Panc1 (cell line): ENCODE measurements around the gene C4BPB. TPM values are rescaled to one million over a fixed set of nuclear protein-coding genes. Genes with fewer than 3 reads are reported as not detected.

Experiments
- ATAC-seq: fragments of 200-7000 bp; cut with Tn5 transposase; 2 replicates; pipeline ENCODE4 v1.9.1; 2020; ENCODE audit warnings: mild to moderate bottlenecking, moderate library complexity
- BruUV-seq: library from RNA; stranded (reverse); fragments of 400-500 nt; replicated peaks from 2 replicates; lab custom pipeline; 2021; lab: Mats Ljungman, UMichigan
- CTCF ChIA-PET: fragments of 300-600 bp; sonication (Branson Sonifier 250); formaldehyde crosslinking; loops from one replicate; lab custom pipeline; 2022; ENCODE audit warnings: antibody characterized with exemption; lab: Charles Lee
- POLR2A ChIA-PET: fragments of 300-600 bp; sonication (Branson Sonifier 250); formaldehyde crosslinking; loops from one replicate; lab custom pipeline; 2022; ENCODE audit warnings: antibody characterized with exemption; lab: Charles Lee
- DNase-seq: peaks from one replicate; pipeline ENCODE4 v3.0.0-alpha.2; 2010; ENCODE audit warnings: low read depth, low spot score
- H3K27ac ChIP-seq: 2 replicates; pipeline ENCODE4 v1.5.1; 2011; ENCODE audit warnings: mild to moderate bottlenecking, low read length, inconsistent platforms
- H3K27me3 ChIP-seq: fragments of 200-500 bp; sonication (Bioruptor generic); 2 replicates; pipeline ENCODE4 v1.6.0; 2014; ENCODE audit warnings: low read length, inconsistent platforms; ENCODE audit not compliant: control insufficient read depth, insufficient read depth
- H3K36me3 ChIP-seq: fragments of 200-500 bp; sonication (Bioruptor generic); 2 replicates; pipeline ENCODE4 v1.5.1; 2014; ENCODE audit warnings: inconsistent platforms, mild to moderate bottlenecking, low read length, moderate library complexity; ENCODE audit not compliant: control insufficient read depth, insufficient read depth
- H3K4me1 ChIP-seq: 2 replicates; pipeline ENCODE4 v1.5.1; 2011; ENCODE audit warnings: inconsistent platforms, mild to moderate bottlenecking, low read length, moderate library complexity; ENCODE audit not compliant: control insufficient read depth, insufficient read depth
- H3K4me3 ChIP-seq, 2 experiments: 2 replicates each; pipeline ENCODE4 v1.5.1; 2011 to 2012; ENCODE audit warnings: low read depth in 2 of 2, low read length in 2 of 2, mild to moderate bottlenecking in 2 of 2, inconsistent platforms in 1 of 2, moderate library complexity in 1 of 2
- H3K9me3 ChIP-seq: fragments of 200-500 bp; sonication (Bioruptor generic); 2 replicates; pipeline ENCODE4 v1.5.1; 2014; ENCODE audit warnings: low read depth, mild to moderate bottlenecking, inconsistent platforms, low read length, moderate library complexity; ENCODE audit not compliant: control insufficient read depth, insufficient read depth
- CTCF ChIP-seq: fragments of 450-650 bp; IDR thresholded peaks from 2 replicates; pipeline ENCODE4 v1.5.1; 2017; ENCODE audit warnings: mild to moderate bottlenecking
- POLR2AphosphoS5 ChIP-seq: IDR thresholded peaks from 2 replicates; pipeline ENCODE4 v1.6.1; 2012; ENCODE audit warnings: mild to moderate bottlenecking, low read depth, low read length, moderate library complexity
- SIN3A ChIP-seq: IDR thresholded peaks from 2 replicates; pipeline ENCODE4 v1.6.1; 2012; ENCODE audit warnings: low read depth, mild to moderate bottlenecking, low read length, moderate library complexity, borderline replicate concordance; ENCODE audit not compliant: insufficient read depth
- TCF7L2 ChIP-seq: IDR thresholded peaks from 2 replicates; pipeline ENCODE4 v1.6.1; 2011; ENCODE audit warnings: mild to moderate bottlenecking, low read depth, low read length, inconsistent platforms
- in situ Hi-C: cut with HindIII; loops from 2 replicates; pipeline ENCODE4 v1.10.0; 2016; ENCODE audit warnings: low sequenced_read_pairs, low pct_unique_long_range_greater_than_20kb
- intact Hi-C: fragments of 100-400 bp; cut with micrococcal nuclease; formaldehyde crosslinking; loops from one replicate; pipeline ENCODE4 v1.10.0; 2022; ENCODE audit not compliant: unreplicated experiment
- total RNA-seq: library from RNA; stranded (reverse); gene quantifications from one replicate; pipeline ENCODE4 v1.2.1, GENCODE V29; 2021; ENCODE audit not compliant: unreplicated experiment
- TF ChIP-seq, protein P1 (sequence below), 2 experiments: IDR thresholded peaks; 2 replicates each; pipeline ENCODE4 v1.6.1; 2011 to 2012; ENCODE audit warnings: low read depth in 2 of 2, control low read depth in 1 of 2, low read length in 1 of 2, mild to moderate bottlenecking in 1 of 2, moderate library complexity in 1 of 2; ENCODE audit not compliant: insufficient read depth in 1 of 2

The C4BPB gene
- total RNA-seq, 1 experiment from 2014 or later = 0.62 TPM

- H3K36me3 ChIP-seq = peaks cover 2% of the 10 kb centered on the region
- no peak overlapping the region for H3K27ac ChIP-seq
- ChIA-PET POLR2A (no interaction called here), CTCF (interaction anchor here (0.7 kb wide), 1 partner anchor 328 kb away, joined by 3 read pairs; no protein-coding TSS in a partner anchor)
- in situ Hi-C loops (no loop called here), intact Hi-C loops (loop anchor here (1.0 kb wide), 1 partner anchor 422 kb away; no protein-coding TSS in a partner anchor)
- no peak overlapping the region for H3K4me3 ChIP-seq
- no TSS peak for BruUV-seq
- no peak for TF ChIP-seq SIN3A
- TF ChIP-seq, protein P1, sequence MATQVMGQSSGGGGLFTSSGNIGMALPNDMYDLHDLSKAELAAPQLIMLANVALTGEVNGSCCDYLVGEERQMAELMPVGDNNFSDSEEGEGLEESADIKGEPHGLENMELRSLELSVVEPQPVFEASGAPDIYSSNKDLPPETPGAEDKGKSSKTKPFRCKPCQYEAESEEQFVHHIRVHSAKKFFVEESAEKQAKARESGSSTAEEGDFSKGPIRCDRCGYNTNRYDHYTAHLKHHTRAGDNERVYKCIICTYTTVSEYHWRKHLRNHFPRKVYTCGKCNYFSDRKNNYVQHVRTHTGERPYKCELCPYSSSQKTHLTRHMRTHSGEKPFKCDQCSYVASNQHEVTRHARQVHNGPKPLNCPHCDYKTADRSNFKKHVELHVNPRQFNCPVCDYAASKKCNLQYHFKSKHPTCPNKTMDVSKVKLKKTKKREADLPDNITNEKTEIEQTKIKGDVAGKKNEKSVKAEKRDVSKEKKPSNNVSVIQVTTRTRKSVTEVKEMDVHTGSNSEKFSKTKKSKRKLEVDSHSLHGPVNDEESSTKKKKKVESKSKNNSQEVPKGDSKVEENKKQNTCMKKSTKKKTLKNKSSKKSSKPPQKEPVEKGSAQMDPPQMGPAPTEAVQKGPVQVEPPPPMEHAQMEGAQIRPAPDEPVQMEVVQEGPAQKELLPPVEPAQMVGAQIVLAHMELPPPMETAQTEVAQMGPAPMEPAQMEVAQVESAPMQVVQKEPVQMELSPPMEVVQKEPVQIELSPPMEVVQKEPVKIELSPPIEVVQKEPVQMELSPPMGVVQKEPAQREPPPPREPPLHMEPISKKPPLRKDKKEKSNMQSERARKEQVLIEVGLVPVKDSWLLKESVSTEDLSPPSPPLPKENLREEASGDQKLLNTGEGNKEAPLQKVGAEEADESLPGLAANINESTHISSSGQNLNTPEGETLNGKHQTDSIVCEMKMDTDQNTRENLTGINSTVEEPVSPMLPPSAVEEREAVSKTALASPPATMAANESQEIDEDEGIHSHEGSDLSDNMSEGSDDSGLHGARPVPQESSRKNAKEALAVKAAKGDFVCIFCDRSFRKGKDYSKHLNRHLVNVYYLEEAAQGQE (IDR thresholded peaks at IDR 0.05; ENCODE audit: insufficient read depth in 1 of 2, low read depth in 2 of 2, low read length in 1 of 2) = no peak
- TF ChIP-seq CTCF = no peak
- no peak for TF ChIP-seq TCF7L2
- TF ChIP-seq POLR2AphosphoS5 = no peak
- ATAC-seq (no peak), DNase-seq (no peak)
- no peaks in the 10 kb centered on the region for H3K27me3 ChIP-seq
- no peaks in the 10 kb centered on the region for H3K4me1 ChIP-seq
- no peaks in the 10 kb centered on the region for H3K9me3 ChIP-seq
Measured at GRCh38 chr1:207077012-207077411, 11.6 kb upstream of the C4BPB start.

DNA sequence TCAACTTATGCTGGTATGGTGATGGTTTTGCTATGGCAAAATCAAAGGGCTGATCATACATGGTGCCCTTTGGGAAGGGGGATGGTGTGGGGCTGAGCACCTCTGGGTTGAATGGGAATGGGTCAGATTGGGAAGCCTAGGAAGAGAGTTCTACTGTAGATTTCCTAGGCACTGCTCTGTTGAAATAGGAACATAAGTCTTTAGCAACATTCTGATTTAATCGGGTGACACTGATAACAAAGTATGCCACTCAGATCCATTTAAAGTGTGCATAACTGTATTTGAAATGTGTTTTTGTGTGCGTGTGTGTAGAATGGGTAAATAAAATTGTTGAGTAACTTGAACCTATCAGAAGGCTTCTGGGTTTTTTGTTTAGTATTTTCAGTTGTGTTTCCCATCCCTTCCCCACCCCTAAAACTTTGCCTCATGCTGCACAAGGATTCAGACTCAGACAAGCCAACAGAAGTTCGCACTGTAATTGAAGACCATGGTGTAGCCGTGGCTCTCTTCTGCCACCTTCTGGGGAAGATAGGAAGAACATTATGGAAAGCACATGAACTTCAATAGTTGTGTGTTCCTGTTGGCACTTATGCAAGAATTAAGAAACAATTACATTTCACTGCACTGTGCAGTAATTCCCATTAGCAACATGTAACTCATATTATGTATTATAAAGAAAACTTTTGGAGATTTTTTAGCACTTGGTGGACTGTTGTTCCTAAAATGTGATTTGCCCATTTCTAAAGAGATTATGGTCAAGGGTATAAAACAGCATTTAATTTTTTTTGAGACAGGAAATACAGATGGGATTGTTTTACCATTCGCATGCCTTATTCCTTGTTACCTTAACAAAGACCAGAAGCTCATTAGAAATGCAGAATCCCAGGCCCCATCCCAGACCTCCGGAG is 10.9 kb upstream of the C4BPB start:
- TF ChIP-seq POLR2AphosphoS5 (no peak), SIN3A (no peak), CTCF (peak; percentile 95), TCF7L2 (no peak)
- TF ChIP-seq, protein P1 (IDR thresholded peaks at IDR 0.05; ENCODE audit: insufficient read depth in 1 of 2, low read depth in 2 of 2, low read length in 1 of 2) = no peak
- H3K27me3 ChIP-seq = no peaks in the 10 kb centered on the region
- H3K4me1 ChIP-seq = no peaks in the 10 kb centered on the region
- intact Hi-C loops (loop anchor here (1.0 kb wide), 1 partner anchor 422 kb away; no protein-coding TSS in a partner anchor), in situ Hi-C loops (no loop called here)
- H3K4me3 ChIP-seq = no peak overlapping the region
- BruUV-seq = no TSS peak
- ChIA-PET POLR2A (no interaction called here), CTCF (interaction anchor here (0.7 kb wide), 1 partner anchor 328 kb away, joined by 3 read pairs; no protein-coding TSS in a partner anchor)
- peak; percentile 91 for ATAC-seq
- H3K9me3 ChIP-seq = no peaks in the 10 kb centered on the region
- H3K36me3 ChIP-seq = peaks cover 2% of the 10 kb centered on the region
- H3K27ac ChIP-seq = no peak overlapping the region
- DNase-seq = peak; percentile 78
